H9 (cell line): ENCODE measurements around the gene C4orf17. TPM values are rescaled to one million over a fixed set of nuclear protein-coding genes. Genes with fewer than 3 reads are reported as not detected.

Experiments used
- DNase-seq: peaks from one replicate; pipeline ENCODE4 v3.0.0-alpha.2; 2017
- H2AFZ ChIP-seq: one replicate; pipeline ENCODE4 v1.6.1; 2013; ENCODE audit warnings: mild to moderate bottlenecking, low read length, control low read depth, moderate library complexity
- H2AK5ac ChIP-seq: 2 replicates; pipeline ENCODE4 v1.6.1; 2013; ENCODE audit warnings: low read length, control low read depth, mixed read lengths; ENCODE audit not compliant: insufficient read length
- H2BK120ac ChIP-seq: one replicate; pipeline ENCODE4 v1.6.1; 2013; ENCODE audit warnings: low read depth, mild to moderate bottlenecking, low read length, control low read depth, inconsistent platforms; ENCODE audit not compliant: poor library complexity, severe bottlenecking
- H2BK12ac ChIP-seq: 2 replicates; pipeline ENCODE4 v1.6.1; 2013; ENCODE audit warnings: low read length, control low read depth, mixed read lengths, low read depth; ENCODE audit not compliant: insufficient read length
- H2BK15ac ChIP-seq: 2 replicates; pipeline ENCODE4 v1.6.1; 2013; ENCODE audit warnings: low read depth, low read length, control low read depth
- H2BK20ac ChIP-seq: one replicate; pipeline ENCODE4 v1.6.1; 2013; ENCODE audit warnings: low read depth, mild to moderate bottlenecking, low read length, control low read depth, inconsistent platforms; ENCODE audit not compliant: poor library complexity, severe bottlenecking
- H2BK5ac ChIP-seq: 2 replicates; pipeline ENCODE4 v1.6.1; 2013; ENCODE audit warnings: low read length, control low read depth, mixed read lengths; ENCODE audit not compliant: insufficient read length
- H3K14ac ChIP-seq: 2 replicates; pipeline ENCODE4 v1.6.1; 2013; ENCODE audit warnings: low read length, control low read depth; ENCODE audit not compliant: insufficient read depth
- H3K18ac ChIP-seq: 2 replicates; pipeline ENCODE4 v1.6.1; 2013; ENCODE audit warnings: low read depth, mild to moderate bottlenecking, mixed read lengths, low read length, control low read depth; ENCODE audit not compliant: insufficient read length
- H3K23ac ChIP-seq: 2 replicates; pipeline ENCODE4 v1.6.1; 2013; ENCODE audit warnings: low read length, control low read depth, mixed read lengths, low read depth; ENCODE audit not compliant: insufficient read length
- H3K23me2 ChIP-seq: 2 replicates; pipeline ENCODE4 v1.6.1; 2013; ENCODE audit warnings: low read depth, mild to moderate bottlenecking, mixed read lengths, low read length, control low read depth; ENCODE audit not compliant: insufficient read length, poor library complexity, severe bottlenecking
- H3K27ac ChIP-seq: 2 replicates; pipeline ENCODE4 v1.5.1; 2013; ENCODE audit warnings: low read length, control low read depth, mixed read lengths, low read depth; ENCODE audit not compliant: insufficient read length
- H3K27me3 ChIP-seq: 2 replicates; pipeline ENCODE4 v1.6.1; 2013; ENCODE audit warnings: low read length, control low read depth, inconsistent platforms; ENCODE audit not compliant: insufficient read depth
- H3K4ac ChIP-seq: 2 replicates; pipeline ENCODE4 v1.6.1; 2013; ENCODE audit warnings: low read depth, mild to moderate bottlenecking, control low read depth, inconsistent platforms, low read length, moderate library complexity
- H3K4me1 ChIP-seq: 2 replicates; pipeline ENCODE4 v1.6.1; 2013; ENCODE audit warnings: low read length, control low read depth, inconsistent platforms; ENCODE audit not compliant: insufficient read depth
- H3K4me2 ChIP-seq: 2 replicates; pipeline ENCODE4 v1.6.1; 2013; ENCODE audit warnings: low read length, control low read depth, mixed read lengths; ENCODE audit not compliant: insufficient read length, insufficient read depth
- H3K56ac ChIP-seq: 2 replicates; pipeline ENCODE4 v1.6.1; 2013; ENCODE audit warnings: low read depth, mild to moderate bottlenecking, mixed read lengths, low read length, control low read depth; ENCODE audit not compliant: insufficient read length
- H3K79me1 ChIP-seq: 2 replicates; pipeline ENCODE4 v1.6.1; 2013; ENCODE audit warnings: low read depth, mild to moderate bottlenecking, moderate library complexity, low read length, control low read depth, inconsistent platforms; ENCODE audit not compliant: insufficient read depth, poor library complexity, severe bottlenecking
- H3K79me2 ChIP-seq: 2 replicates; pipeline ENCODE4 v1.6.1; 2013; ENCODE audit warnings: low read length, control low read depth, inconsistent platforms; ENCODE audit not compliant: insufficient read depth
- H3K9ac ChIP-seq: 2 replicates; pipeline ENCODE4 v1.6.1; 2013; ENCODE audit warnings: low read length, control low read depth, mixed read lengths; ENCODE audit not compliant: insufficient read length; ENCODE audit errors: extremely low read depth
- H3K9me3 ChIP-seq: one replicate; pipeline ENCODE4 v1.6.1; 2013; ENCODE audit warnings: low read depth, low read length, inconsistent platforms; ENCODE audit not compliant: control insufficient read depth
- H3T11ph ChIP-seq: one replicate; pipeline ENCODE4 v1.6.1; 2013; ENCODE audit warnings: mild to moderate bottlenecking, low read length, control low read depth, inconsistent platforms
- H4K20me1 ChIP-seq: one replicate; pipeline ENCODE4 v1.6.1; 2013; ENCODE audit not compliant: control insufficient read depth, insufficient read length, insufficient read depth
- H4K5ac ChIP-seq: 2 replicates; pipeline ENCODE4 v1.6.1; 2013; ENCODE audit warnings: low read depth, mild to moderate bottlenecking, mixed read lengths, low read length, control low read depth; ENCODE audit not compliant: insufficient read length
- H4K8ac ChIP-seq: replicated peaks from 2 replicates; pipeline ENCODE4 v1.6.1; 2013; ENCODE audit warnings: low read length, control low read depth, mixed read lengths, low read depth; ENCODE audit not compliant: insufficient read length
- H4K91ac ChIP-seq: 2 replicates; pipeline ENCODE4 v1.6.1; 2013; ENCODE audit warnings: low read depth, mild to moderate bottlenecking, moderate library complexity, mixed read lengths, low read length, control low read depth; ENCODE audit not compliant: insufficient read length
- H3K27ac Mint-ChIP-seq, 3 experiments: 2 replicates in 2 of 3; 3 replicates in 1 of 3; pipeline ENCODE4 v1.8.0; 2020 to 2021; ENCODE audit warnings: mixed read lengths in 3 of 3, mild to moderate bottlenecking in 1 of 3, moderate library complexity in 1 of 3
- H3K27me3 Mint-ChIP-seq: 2 replicates; pipeline ENCODE4 v1.8.0; 2021; ENCODE audit warnings: low read depth, mild to moderate bottlenecking, moderate library complexity, mixed read lengths
- H3K36me3 Mint-ChIP-seq, 3 experiments: 2 replicates in 2 of 3; 3 replicates in 1 of 3; pipeline ENCODE4 v1.8.0; 2020 to 2021; ENCODE audit warnings: low read depth in 3 of 3, mixed read lengths in 3 of 3; ENCODE audit not compliant: insufficient read depth in 1 of 3
- H3K4me1 Mint-ChIP-seq, 2 experiments: 2 replicates each; pipeline ENCODE4 v1.8.0; 2020; ENCODE audit warnings: mixed read lengths in 2 of 2
- H3K4me3 Mint-ChIP-seq, 2 experiments: 2 replicates in 1 of 2; 3 replicates in 1 of 2; pipeline ENCODE4 v1.8.0; 2020 to 2021; ENCODE audit warnings: mild to moderate bottlenecking in 2 of 2, mixed read lengths in 2 of 2, moderate library complexity in 1 of 2
- H3K9me3 Mint-ChIP-seq, 2 experiments: 2 replicates in 1 of 2; 3 replicates in 1 of 2; pipeline ENCODE4 v1.8.0; 2020; ENCODE audit warnings: mild to moderate bottlenecking in 2 of 2, mixed read lengths in 2 of 2, moderate library complexity in 1 of 2
- WGBS: extraction: QIAGEN DNeasy Blood & Tissue Kit; methylation state at CpG from one replicate; pipeline ENCODE4 v1.1.7; 2013; ENCODE audit warnings: missing lambda C conversion rate, low lambda C conversion rate, mixed read lengths; ENCODE audit not compliant: insufficient read length; ENCODE audit errors: extremely low coverage; 5-methylcytosine and 5-hydroxymethylcytosine counted together
- total RNA-seq: library from RNA; stranded (reverse); gene quantifications from 2 replicates; pipeline ENCODE4 v1.2.1, GENCODE V29; 2021
- TF ChIP-seq, protein P1 (sequence below): fragments of 200-600 bp; sonication (generic); conservative IDR thresholded peaks from 3 replicates; pipeline ENCODE4 v1.8.0; 2021; ENCODE audit warnings: antibody characterized with exemption, mild to moderate bottlenecking

C4orf17 gene
- total RNA-seq, 1 experiment from 2014 or later: not detected

- no peak overlapping the region for H3K14ac ChIP-seq
- no peak overlapping the region for H2AFZ ChIP-seq
- no peaks in the 10 kb centered on the region for H4K20me1 ChIP-seq
- no peak overlapping the region for H3K56ac ChIP-seq
- TF ChIP-seq, protein P1, sequence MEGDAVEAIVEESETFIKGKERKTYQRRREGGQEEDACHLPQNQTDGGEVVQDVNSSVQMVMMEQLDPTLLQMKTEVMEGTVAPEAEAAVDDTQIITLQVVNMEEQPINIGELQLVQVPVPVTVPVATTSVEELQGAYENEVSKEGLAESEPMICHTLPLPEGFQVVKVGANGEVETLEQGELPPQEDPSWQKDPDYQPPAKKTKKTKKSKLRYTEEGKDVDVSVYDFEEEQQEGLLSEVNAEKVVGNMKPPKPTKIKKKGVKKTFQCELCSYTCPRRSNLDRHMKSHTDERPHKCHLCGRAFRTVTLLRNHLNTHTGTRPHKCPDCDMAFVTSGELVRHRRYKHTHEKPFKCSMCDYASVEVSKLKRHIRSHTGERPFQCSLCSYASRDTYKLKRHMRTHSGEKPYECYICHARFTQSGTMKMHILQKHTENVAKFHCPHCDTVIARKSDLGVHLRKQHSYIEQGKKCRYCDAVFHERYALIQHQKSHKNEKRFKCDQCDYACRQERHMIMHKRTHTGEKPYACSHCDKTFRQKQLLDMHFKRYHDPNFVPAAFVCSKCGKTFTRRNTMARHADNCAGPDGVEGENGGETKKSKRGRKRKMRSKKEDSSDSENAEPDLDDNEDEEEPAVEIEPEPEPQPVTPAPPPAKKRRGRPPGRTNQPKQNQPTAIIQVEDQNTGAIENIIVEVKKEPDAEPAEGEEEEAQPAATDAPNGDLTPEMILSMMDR: no peak
- no peaks in the 10 kb centered on the region for H3K27me3 ChIP-seq
- H2BK20ac ChIP-seq: no peak overlapping the region
- H3K4me1 ChIP-seq: no peaks in the 10 kb centered on the region
- H4K5ac ChIP-seq: no peak overlapping the region
- Mint-ChIP-seq H3K4me1 (peaks cover 10% of the 10 kb centered on the region in 2 experiments), H3K36me3 (peaks cover 0 to 4% (median 0%) of the 10 kb centered on the region in 3 experiments; a peak in 2 of 7 replicates), H3K27ac (no peak overlapping the region), H3K27me3 (no peaks in the 10 kb centered on the region; the same call in 1 of the 2 replicates), H3K9me3 (peaks cover 0 to 10% of the 10 kb centered on the region in 2 experiments; a peak in 3 of 5 replicates), H3K4me3 (no peak overlapping the region)
- no peak overlapping the region for H3K23ac ChIP-seq
- H3K9ac ChIP-seq: no peak overlapping the region
- no peak overlapping the region for H2BK15ac ChIP-seq
- no peak for DNase-seq
- H2BK120ac ChIP-seq: no peak overlapping the region
- no peaks in the 10 kb centered on the region for H3K9me3 ChIP-seq
- no peak overlapping the region for H2AK5ac ChIP-seq
- H4K8ac ChIP-seq: no peak overlapping the region
- H3K4ac ChIP-seq: no peak overlapping the region
- WGBS: no CpG with 5 or more reads among the region's 1 CpG
- H3K79me2 ChIP-seq: no peaks in the 10 kb centered on the region
- H2BK12ac ChIP-seq: no peak overlapping the region
- no peak overlapping the region for H3K27ac ChIP-seq
- no peak overlapping the region for H3K4me2 ChIP-seq
- no peaks in the 10 kb centered on the region for H3K23me2 ChIP-seq
- H3T11ph ChIP-seq: no peak overlapping the region
- H4K91ac ChIP-seq: no peak overlapping the region
- H2BK5ac ChIP-seq: no peak overlapping the region
- no peaks in the 10 kb centered on the region for H3K79me1 ChIP-seq
- no peak overlapping the region for H3K18ac ChIP-seq
Measured at GRCh38 chr4:99507349-99507748, 3.5 kb upstream of the C4orf17 start.
